PC-3 (cell line): ENCODE data around the gene DENND2C.

Source experiments
- CTCF ChIP-seq: fragments of 300-600 bp; sonication (generic); conservative IDR thresholded peaks from 2 replicates; pipeline ENCODE4 v1.5.1; 2017; ENCODE audit warnings: antibody characterized with exemption, low read depth, mild to moderate bottlenecking, low read length
- EZH2 ChIP-seq: fragments of 300-600 bp; sonication (generic); IDR thresholded peaks from one replicate; pipeline ENCODE4 v1.6.1; 2017; ENCODE audit warnings: antibody characterized with exemption, mild to moderate bottlenecking, low read length; ENCODE audit not compliant: unreplicated experiment
- EZH2phosphoT487 ChIP-seq: fragments of 300-600 bp; sonication (generic); IDR thresholded peaks from 2 replicates; pipeline ENCODE4 v1.6.1; 2018; ENCODE audit warnings: mild to moderate bottlenecking, antibody characterized with exemption, low read length, borderline replicate concordance

GRCh38 chr1:114587203-114587991, 82.5 kb downstream of the DENND2C start:
- TF ChIP-seq CTCF, result no peak
- no peak for TF ChIP-seq EZH2
- no peak for TF ChIP-seq EZH2phosphoT487
